Adrenal gland (tissue), 5 donors: ENCODE data around the gene ST6GALNAC5.

Experiments
- CTCF ChIP-seq, 6 experiments: fragments of 450-650 bp in 4 of 6; fragments of 200-600 bp in 2 of 6; sonication (generic) in 1 of 6; IDR thresholded peaks; 1 replicate in 5 of 6; 2 replicates in 1 of 6; pipeline versions ENCODE4 v1.5.1 to v1.8.0; 2016 to 2021; ENCODE audit warnings: antibody characterized with exemption in 6 of 6, mild to moderate bottlenecking in 2 of 6, moderate library complexity in 1 of 6
- POLR2A ChIP-seq, 2 donors: fragments of 450-650 bp; IDR thresholded peaks; one replicate each; pipeline ENCODE4 v1.6.1; 2017; ENCODE audit warnings: antibody characterized with exemption in 2 of 2, mild to moderate bottlenecking in 2 of 2, moderate library complexity in 1 of 2
- donor health status: DM: no; HTN: no; CAD: no.

GRCh38 chr1:77021732-77022131, 154.5 kb downstream of the ST6GALNAC5 start:
- TF ChIP-seq CTCF (IDR thresholded peaks at IDR 0.05) (no peak), POLR2A (IDR thresholded peaks at IDR 0.05) (no peak)
